ENCODE data around the gene MASP1. TPM values are rescaled to one million over a fixed set of nuclear protein-coding genes. Genes with fewer than 3 reads are reported as not detected.

The MASP1 gene
- total and polyA plus RNA-seq, 2 donors (not counting 1 experiment from before 2014, with no cell fraction given) = not detected

DNA sequence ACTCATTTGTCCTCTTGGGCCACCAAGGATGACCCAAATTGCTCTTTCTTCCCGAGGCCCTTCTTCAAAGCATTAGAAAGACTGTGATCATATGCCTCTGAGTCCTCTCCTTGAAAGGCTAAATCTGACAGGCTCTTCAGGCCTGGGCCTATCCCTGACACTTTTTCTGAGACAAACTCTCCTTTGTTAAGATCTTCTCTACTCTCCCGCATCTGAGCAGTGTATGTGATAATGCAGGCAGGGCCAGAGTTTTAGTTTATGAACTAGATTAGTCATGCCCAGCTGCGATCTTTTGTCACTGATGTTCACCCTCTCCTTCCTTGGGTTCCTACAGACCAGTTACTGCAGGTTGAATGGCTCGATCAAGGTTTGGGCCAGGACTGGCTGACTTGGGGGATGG is 39.2 kb downstream of the MASP1 start:
- ATAC-seq (ENCODE audit: low read depth) (no peak), DNase-seq (no peak)
- H3K4me3 ChIP-seq (ENCODE audit: control extremely low read depth in 1 of 5, extremely low read depth in 1 of 5, insufficient read depth in 1 of 5, low read depth in 2 of 5, low read length in 4 of 5) = no peak overlapping the region
- H3K4me1 Mint-ChIP-seq = peaks cover 1% of the 10 kb centered on the region
- no peak overlapping the region for H3K9ac ChIP-seq (ENCODE audit: low read length)
- H3K9me3 ChIP-seq (ENCODE audit: control extremely low read depth in 1 of 3, control insufficient read depth in 2 of 3, insufficient read depth in 1 of 3, low read length in 2 of 3) = no peaks in the 10 kb centered on the region
- ChIA-PET POLR2A (no interaction called here), CTCF (no interaction called here)
- 86% methylated on average over 1 of the region's 4 CpGs for WGBS (ENCODE audit: insufficient coverage)
- intact Hi-C loops (cut with micrococcal nuclease) = no loop called here
- H3K9me3 Mint-ChIP-seq (ENCODE audit: insufficient read depth) = no peaks in the 10 kb centered on the region
- peaks cover 0 to 9% (median 0%) of the 10 kb centered on the region in 4 experiments for H3K27me3 ChIP-seq (replicated peaks in 1 of 4; ENCODE audit: control extremely low read depth in 1 of 4, control insufficient read depth in 3 of 4, insufficient read depth in 4 of 4, low read length in 3 of 4)
- TF ChIP-seq, protein P1, sequence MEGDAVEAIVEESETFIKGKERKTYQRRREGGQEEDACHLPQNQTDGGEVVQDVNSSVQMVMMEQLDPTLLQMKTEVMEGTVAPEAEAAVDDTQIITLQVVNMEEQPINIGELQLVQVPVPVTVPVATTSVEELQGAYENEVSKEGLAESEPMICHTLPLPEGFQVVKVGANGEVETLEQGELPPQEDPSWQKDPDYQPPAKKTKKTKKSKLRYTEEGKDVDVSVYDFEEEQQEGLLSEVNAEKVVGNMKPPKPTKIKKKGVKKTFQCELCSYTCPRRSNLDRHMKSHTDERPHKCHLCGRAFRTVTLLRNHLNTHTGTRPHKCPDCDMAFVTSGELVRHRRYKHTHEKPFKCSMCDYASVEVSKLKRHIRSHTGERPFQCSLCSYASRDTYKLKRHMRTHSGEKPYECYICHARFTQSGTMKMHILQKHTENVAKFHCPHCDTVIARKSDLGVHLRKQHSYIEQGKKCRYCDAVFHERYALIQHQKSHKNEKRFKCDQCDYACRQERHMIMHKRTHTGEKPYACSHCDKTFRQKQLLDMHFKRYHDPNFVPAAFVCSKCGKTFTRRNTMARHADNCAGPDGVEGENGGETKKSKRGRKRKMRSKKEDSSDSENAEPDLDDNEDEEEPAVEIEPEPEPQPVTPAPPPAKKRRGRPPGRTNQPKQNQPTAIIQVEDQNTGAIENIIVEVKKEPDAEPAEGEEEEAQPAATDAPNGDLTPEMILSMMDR (IDR thresholded peaks at IDR 0.05) = no peak
- no peak for TF ChIP-seq EZH2 (IDR thresholded peaks at IDR 0.05; ENCODE audit: borderline replicate concordance, insufficient read depth, low read depth, low read length, poor library complexity, severe bottlenecking)
- H3K4me1 ChIP-seq (ENCODE audit: control insufficient read depth in 2 of 2, insufficient read depth in 2 of 2, low read length in 2 of 2) = no peaks in the 10 kb centered on the region
- H3K36me3 ChIP-seq (replicated peaks in 1 of 2; ENCODE audit: control extremely low read depth in 1 of 2, control insufficient read depth in 1 of 2, extremely low read depth in 1 of 2, insufficient read depth in 2 of 2, low read length in 1 of 2) = no peaks in the 10 kb centered on the region
- no peak overlapping the region for H3K27ac ChIP-seq (ENCODE audit: low read length in 2 of 2)
- no peak overlapping the region for H3K27ac Mint-ChIP-seq
- H3K27me3 Mint-ChIP-seq = peaks cover 37% of the 10 kb centered on the region
- no peaks in the 10 kb centered on the region for H4K20me1 ChIP-seq (ENCODE audit: control insufficient read depth, insufficient read depth, low read length, poor library complexity, severe bottlenecking)
- no peak overlapping the region for H2AFZ ChIP-seq (ENCODE audit: insufficient read depth, low read depth, low read length, poor library complexity, severe bottlenecking)
- H3K4me2 ChIP-seq (replicated peaks; ENCODE audit: low read depth, low read length, poor library complexity, severe bottlenecking) = no peak overlapping the region
- no peak overlapping the region for H3K4me3 Mint-ChIP-seq
- no peaks in the 10 kb centered on the region for H3K79me2 ChIP-seq (ENCODE audit: control insufficient read depth, insufficient read depth, low read length)

DNA sequence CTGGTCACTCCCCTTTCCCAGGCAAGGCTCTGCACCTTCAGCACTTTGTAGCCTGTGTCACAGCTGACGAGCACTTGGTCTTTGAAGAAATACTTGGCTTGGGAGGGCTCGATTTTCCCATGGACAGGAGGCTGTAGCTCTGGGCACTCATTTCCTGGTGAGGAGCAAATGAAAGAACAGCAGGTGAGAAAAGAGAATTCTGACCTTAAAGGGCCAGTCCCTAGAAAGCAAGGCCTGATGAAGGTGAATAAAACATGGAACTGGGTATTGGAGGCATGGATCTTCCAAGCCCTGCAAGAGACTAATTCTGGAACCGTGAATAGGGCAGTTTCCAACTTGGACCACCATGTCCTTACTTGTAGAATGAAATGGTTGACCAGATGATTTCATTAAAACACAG is 39.9 kb downstream of the MASP1 start:
- Histone ChIP-seq H4K20me1 (ENCODE audit: control insufficient read depth, insufficient read depth, low read length, poor library complexity, severe bottlenecking) (no peaks in the 10 kb centered on the region), H3K79me2 (ENCODE audit: control insufficient read depth, insufficient read depth, low read length) (no peaks in the 10 kb centered on the region), H3K9ac (ENCODE audit: low read length) (no peak overlapping the region), H3K27me3 (replicated peaks in 1 of 4; ENCODE audit: control extremely low read depth in 1 of 4, control insufficient read depth in 3 of 4, insufficient read depth in 4 of 4, low read length in 3 of 4) (peaks cover 0 to 9% (median 0%) of the 10 kb centered on the region in 4 experiments), H3K27ac (ENCODE audit: low read length in 2 of 2) (no peak overlapping the region), H3K9me3 (ENCODE audit: control extremely low read depth in 1 of 3, control insufficient read depth in 2 of 3, insufficient read depth in 1 of 3, low read length in 2 of 3) (no peaks in the 10 kb centered on the region), H2AFZ (ENCODE audit: insufficient read depth, low read depth, low read length, poor library complexity, severe bottlenecking) (no peak overlapping the region), H3K36me3 (replicated peaks in 1 of 2; ENCODE audit: control extremely low read depth in 1 of 2, control insufficient read depth in 1 of 2, extremely low read depth in 1 of 2, insufficient read depth in 2 of 2, low read length in 1 of 2) (no peaks in the 10 kb centered on the region), H3K4me1 (ENCODE audit: control insufficient read depth in 2 of 2, insufficient read depth in 2 of 2, low read length in 2 of 2) (no peaks in the 10 kb centered on the region), H3K4me2 (replicated peaks; ENCODE audit: low read depth, low read length, poor library complexity, severe bottlenecking) (no peak overlapping the region), H3K4me3 (ENCODE audit: control extremely low read depth in 1 of 5, extremely low read depth in 1 of 5, insufficient read depth in 1 of 5, low read depth in 2 of 5, low read length in 4 of 5) (no peak overlapping the region)
- H3K27me3 Mint-ChIP-seq = peaks cover 40% of the 10 kb centered on the region
- ATAC-seq (ENCODE audit: low read depth) (no peak), DNase-seq (no peak)
- no peak overlapping the region for H3K4me3 Mint-ChIP-seq
- CTCF ChIA-PET = interaction anchor here (0.8 kb wide), 1 partner anchor 27 kb away, joined by 3 read pairs; no protein-coding TSS in a partner anchor
- no peak for TF ChIP-seq EZH2 (IDR thresholded peaks at IDR 0.05; ENCODE audit: borderline replicate concordance, insufficient read depth, low read depth, low read length, poor library complexity, severe bottlenecking)
- TF ChIP-seq, protein P1 (IDR thresholded peaks at IDR 0.05) = no peak
- intact Hi-C loops (cut with micrococcal nuclease) = no loop called here
- no peaks in the 10 kb centered on the region for H3K9me3 Mint-ChIP-seq (ENCODE audit: insufficient read depth)
- peaks cover 3% of the 10 kb centered on the region for H3K4me1 Mint-ChIP-seq
- H3K27ac Mint-ChIP-seq = no peak overlapping the region
- POLR2A ChIA-PET = no interaction called here
- WGBS (ENCODE audit: insufficient coverage) = 85% methylated on average over 3 of the region's 3 CpGs

Data from B cell (primary cell).